Uterus (tissue), 4 donors: Measurements from ENCODE around the gene GIGYF2. TPM values are rescaled to one million over a fixed set of nuclear protein-coding genes. Genes with fewer than 3 reads are reported as not detected.

Experiments used
- DNase-seq, 2 donors: peaks; one replicate each; pipeline ENCODE4 v3.0.0-alpha.2; 2019 to 2020
- H3K27ac ChIP-seq, 2 donors: fragments of 200-600 bp; sonication (generic); 1 replicate in 1 of 2; 2 replicates in 1 of 2; pipeline ENCODE4 v1.5.1; 2016 to 2018
- H3K27me3 ChIP-seq, 2 donors: fragments of 200-600 bp; sonication (generic); one replicate each; pipeline ENCODE4 v1.5.1; 2018 to 2019; ENCODE audit warnings: control low read depth in 1 of 2
- H3K36me3 ChIP-seq, 2 donors: fragments of 200-600 bp; sonication (generic); one replicate each; pipeline ENCODE4 v1.5.1; 2019; ENCODE audit warnings: control low read depth in 1 of 2
- H3K4me1 ChIP-seq, 2 donors: fragments of 200-600 bp; sonication (generic); one replicate each; pipeline ENCODE4 v1.5.1; 2018 to 2019; ENCODE audit warnings: control low read depth in 1 of 2
- H3K4me3 ChIP-seq, 2 donors: fragments of 200-600 bp; sonication (generic); 1 replicate in 1 of 2; 2 replicates in 1 of 2; pipeline ENCODE4 v1.5.1; 2018 to 2019; ENCODE audit warnings: mild to moderate bottlenecking in 1 of 2
- H3K9me3 ChIP-seq, 2 donors: fragments of 200-600 bp; sonication (generic); one replicate each; pipeline ENCODE4 v1.5.1; 2019; ENCODE audit warnings: control low read depth in 1 of 2
- CTCF ChIP-seq, 4 experiments: fragments of 200-600 bp in 2 of 4; fragments of 450-650 bp in 2 of 4; sonication (generic) in 2 of 4; IDR thresholded peaks; one replicate each; pipeline ENCODE4 v1.5.1; 2016 to 2019; ENCODE audit warnings: antibody characterized with exemption in 4 of 4, mild to moderate bottlenecking in 2 of 4, moderate library complexity in 1 of 4
- POLR2A ChIP-seq, 2 donors: fragments of 450-650 bp; IDR thresholded peaks; one replicate each; pipeline ENCODE4 v1.6.1; 2016; ENCODE audit warnings: antibody characterized with exemption in 2 of 2, mild to moderate bottlenecking in 1 of 2, moderate library complexity in 1 of 2
- intact Hi-C: fragments of 100-400 bp; cut with DNase I; formaldehyde crosslinking; loops from one replicate; pipeline ENCODE4 v1.15.1; 2023; ENCODE audit warnings: low total_unique reads
- total RNA-seq, 4 donors: library from RNA; depleted of rRNA in 3 of 4; stranded (reverse); fragments of >200 nt in 3 of 4; gene quantifications; one replicate each; pipeline versions ENCODE4 v1.1.0 to v1.2.4, GENCODE V29; 2014 to 2023
- donor health status: DM: yes; HTN: yes; CAD: no.

Gene GIGYF2
- total RNA-seq, 4 donors from 2014 or later, result 16.5 to 125 (median 97.3) TPM

- Histone ChIP-seq H3K9me3 (no peaks in the 10 kb centered on the region), H3K27ac (peak overlapping the region; percentile 95 to 97), H3K4me3 (peak overlapping the region; percentile 68 to 95), H3K4me1 (peaks cover 7 to 18% of the 10 kb centered on the region in 2 donors), H3K27me3 (no peaks in the 10 kb centered on the region), H3K36me3 (no peaks in the 10 kb centered on the region)
- no peak for DNase-seq
- intact Hi-C loops, result no loop called here
- TF ChIP-seq CTCF (IDR thresholded peaks at IDR 0.05) (no peak), POLR2A (IDR thresholded peaks at IDR 0.05) (no peak)
Measured at GRCh38 chr2:232697807-232698110, 628 bp downstream of the GIGYF2 start.

GRCh38 chr2:232698556-232699091, 1.5 kb downstream of the GIGYF2 start:
- H3K4me1 ChIP-seq, result peaks cover 7 to 18% of the 10 kb centered on the region in 2 donors

GRCh38 chr2:232699110-232699509, 2.0 kb downstream of the GIGYF2 start:
- H3K4me1 ChIP-seq, result peaks cover 7 to 18% of the 10 kb centered on the region in 2 donors
- no peak overlapping the region for H3K4me3 ChIP-seq
- intact Hi-C loops, result no loop called here
- TF ChIP-seq POLR2A (IDR thresholded peaks at IDR 0.05) (no peak), CTCF (IDR thresholded peaks at IDR 0.05) (no peak)
- no peak overlapping the region for H3K27ac ChIP-seq
- H3K36me3 ChIP-seq, result no peaks in the 10 kb centered on the region
- no peaks in the 10 kb centered on the region for H3K27me3 ChIP-seq
- no peaks in the 10 kb centered on the region for H3K9me3 ChIP-seq
- DNase-seq, result no peak

More at GRCh38 chr2:232698556-232699091, 1.5 kb downstream of the GIGYF2 start:
- peak overlapping the region in 1 of 2 donors; percentile 95 for H3K27ac ChIP-seq
- no peaks in the 10 kb centered on the region for H3K27me3 ChIP-seq
- no peak for TF ChIP-seq CTCF (IDR thresholded peaks at IDR 0.05)
- no peak for TF ChIP-seq POLR2A (IDR thresholded peaks at IDR 0.05)
- intact Hi-C loops, result no loop called here
- DNase-seq, result no peak
- peak overlapping the region; percentile 68 to 95 for H3K4me3 ChIP-seq
- no peaks in the 10 kb centered on the region for H3K36me3 ChIP-seq
- H3K9me3 ChIP-seq, result no peaks in the 10 kb centered on the region

GRCh38 chr2:232700154-232700553, 3.0 kb downstream of the GIGYF2 start:
- H3K9me3 ChIP-seq, result no peaks in the 10 kb centered on the region
- no peaks in the 10 kb centered on the region for H3K36me3 ChIP-seq
- intact Hi-C loops, result no loop called here
- no peak for TF ChIP-seq CTCF (IDR thresholded peaks at IDR 0.05)
- TF ChIP-seq POLR2A (IDR thresholded peaks at IDR 0.05), result no peak
- no peaks in the 10 kb centered on the region for H3K27me3 ChIP-seq
- no peak overlapping the region for H3K27ac ChIP-seq
- no peak for DNase-seq
- H3K4me1 ChIP-seq, result peaks cover 7 to 18% of the 10 kb centered on the region in 2 donors
- no peak overlapping the region for H3K4me3 ChIP-seq

GRCh38 chr2:232707076-232707475, 9.9 kb downstream of the GIGYF2 start:
- H3K36me3 ChIP-seq, result no peaks in the 10 kb centered on the region
- H3K27me3 ChIP-seq, result no peaks in the 10 kb centered on the region
- no peak overlapping the region for H3K4me3 ChIP-seq
- intact Hi-C loops, result no loop called here
- no peaks in the 10 kb centered on the region for H3K9me3 ChIP-seq
- DNase-seq, result no peak
- H3K27ac ChIP-seq, result no peak overlapping the region
- no peaks in the 10 kb centered on the region for H3K4me1 ChIP-seq
- TF ChIP-seq CTCF (IDR thresholded peaks at IDR 0.05) (no peak), POLR2A (IDR thresholded peaks at IDR 0.05) (no peak)
